ENCODE measurements around the gene PHC2.

The PHC2 gene

DNA sequence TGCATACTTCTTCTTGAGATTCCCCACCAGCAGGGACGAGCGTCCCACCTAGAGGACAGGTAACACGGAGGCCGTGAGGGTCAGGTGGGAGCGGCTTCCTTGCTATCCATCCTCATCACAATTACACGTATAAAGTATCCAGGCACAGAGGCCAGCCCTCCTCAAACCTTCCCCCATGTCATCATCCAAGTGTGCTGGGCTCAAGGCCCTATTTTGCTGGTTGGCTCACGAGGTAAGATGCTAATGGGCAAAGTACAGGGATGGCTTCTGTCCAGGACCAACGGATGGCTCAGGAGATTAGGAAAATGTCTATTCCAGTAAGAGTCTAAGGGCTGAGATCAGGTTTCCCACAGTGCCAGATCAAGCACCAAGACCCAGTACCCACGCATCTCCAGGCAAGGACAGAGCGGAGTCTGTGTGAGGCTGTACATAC, 98.5 kb downstream of the PHC2 start:
- Histone ChIP-seq H3F3A (ENCODE audit: low read depth) (no peaks in the 10 kb centered on the region), H4K20me1 (ENCODE audit: insufficient read depth, low read length, poor library complexity, severe bottlenecking) (peaks cover 9% of the 10 kb centered on the region), H3K4me1 (ENCODE audit: insufficient read depth, low read length, poor library complexity, severe bottlenecking) (no peaks in the 10 kb centered on the region), H2AFZ (ENCODE audit: low read length) (no peak overlapping the region), H3K4me2 (ENCODE audit: low read depth, low read length, poor library complexity, severe bottlenecking) (no peak overlapping the region), H3K27me3 (ENCODE audit: insufficient read depth, low read length, poor library complexity, severe bottlenecking) (no peaks in the 10 kb centered on the region), H3K9me3 (ENCODE audit: insufficient read depth, low read depth, low read length) (no peaks in the 10 kb centered on the region), H3K79me2 (ENCODE audit: insufficient read depth, low read length) (peaks cover 44% of the 10 kb centered on the region), H3K36me3 (ENCODE audit: insufficient read depth, low read length) (peaks cover 74% of the 10 kb centered on the region; the same call in 1 of the 2 replicates), H3K9ac (ENCODE audit: low read depth, low read length, poor library complexity, severe bottlenecking) (no peak overlapping the region), H3K9me2 (replicated peaks; ENCODE audit: low read depth, low read length) (no peaks in the 10 kb centered on the region), H3K4me3 (ENCODE audit: low read length, poor library complexity, severe bottlenecking) (no peak overlapping the region)
- TF ChIP-seq CTCF (conservative IDR thresholded peaks at IDR 0.05; ENCODE audit: low read length) = no peak
- no peak for TF ChIP-seq EZH2phosphoT487 (IDR thresholded peaks at IDR 0.05; ENCODE audit: borderline replicate concordance)

GRCh38 chr1:33331444-33332356, 99.2 kb downstream of the PHC2 start:
- H3K27me3 ChIP-seq (ENCODE audit: insufficient read depth, low read length, poor library complexity, severe bottlenecking) = no peaks in the 10 kb centered on the region
- no peak overlapping the region for H3K9ac ChIP-seq (ENCODE audit: low read depth, low read length, poor library complexity, severe bottlenecking)
- H3K9me2 ChIP-seq (replicated peaks; ENCODE audit: low read depth, low read length) = no peaks in the 10 kb centered on the region
- peaks cover 38% of the 10 kb centered on the region for H3K79me2 ChIP-seq (ENCODE audit: insufficient read depth, low read length)
- H2AFZ ChIP-seq (ENCODE audit: low read length) = no peak overlapping the region
- no peak overlapping the region for H3K4me3 ChIP-seq (ENCODE audit: low read length, poor library complexity, severe bottlenecking)
- no peak overlapping the region for H3K4me2 ChIP-seq (ENCODE audit: low read depth, low read length, poor library complexity, severe bottlenecking)
- H3K4me1 ChIP-seq (ENCODE audit: insufficient read depth, low read length, poor library complexity, severe bottlenecking) = no peaks in the 10 kb centered on the region
- peaks cover 81% of the 10 kb centered on the region; the same call in 1 of the 2 replicates for H3K36me3 ChIP-seq (ENCODE audit: insufficient read depth, low read length)
- no peaks in the 10 kb centered on the region for H3F3A ChIP-seq (ENCODE audit: low read depth)
- no peaks in the 10 kb centered on the region for H3K9me3 ChIP-seq (ENCODE audit: insufficient read depth, low read depth, low read length)
- TF ChIP-seq CTCF (conservative IDR thresholded peaks at IDR 0.05; ENCODE audit: low read length) (no peak), EZH2phosphoT487 (IDR thresholded peaks at IDR 0.05; ENCODE audit: borderline replicate concordance) (no peak)
- H4K20me1 ChIP-seq (ENCODE audit: insufficient read depth, low read length, poor library complexity, severe bottlenecking) = peaks cover 5% of the 10 kb centered on the region

DNA sequence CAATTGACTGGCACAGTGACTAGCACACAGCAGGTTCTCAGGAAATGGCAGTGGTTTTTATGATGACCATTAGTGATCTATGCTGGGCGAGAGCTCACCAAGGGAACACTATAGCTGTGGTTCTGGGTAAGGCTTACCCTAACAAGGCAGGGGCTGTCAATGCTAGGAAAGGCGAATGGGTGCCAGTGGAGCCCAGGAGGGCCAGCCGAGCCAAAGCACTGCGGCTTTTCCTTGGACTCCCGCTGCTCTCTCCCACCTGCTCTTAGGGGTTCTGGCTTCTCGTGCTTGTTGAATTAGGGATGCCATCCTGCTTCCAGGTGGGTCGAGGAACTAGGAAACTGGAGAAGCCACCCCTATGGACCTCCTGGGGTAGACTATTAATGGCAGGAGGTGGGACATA, 100.0 kb downstream of the PHC2 start:
- no peak for TF ChIP-seq CTCF (conservative IDR thresholded peaks at IDR 0.05; ENCODE audit: low read length)
- H3K4me1 ChIP-seq (ENCODE audit: insufficient read depth, low read length, poor library complexity, severe bottlenecking) = no peaks in the 10 kb centered on the region
- no peak overlapping the region for H3K4me3 ChIP-seq (ENCODE audit: low read length, poor library complexity, severe bottlenecking)
- H3K4me2 ChIP-seq (ENCODE audit: low read depth, low read length, poor library complexity, severe bottlenecking) = no peak overlapping the region
- H3K9me3 ChIP-seq (ENCODE audit: insufficient read depth, low read depth, low read length) = no peaks in the 10 kb centered on the region
- H3K79me2 ChIP-seq (ENCODE audit: insufficient read depth, low read length) = peaks cover 31% of the 10 kb centered on the region
- no peaks in the 10 kb centered on the region for H3K27me3 ChIP-seq (ENCODE audit: insufficient read depth, low read length, poor library complexity, severe bottlenecking)
- H3K9ac ChIP-seq (ENCODE audit: low read depth, low read length, poor library complexity, severe bottlenecking) = no peak overlapping the region
- H3K9me2 ChIP-seq (replicated peaks; ENCODE audit: low read depth, low read length) = no peaks in the 10 kb centered on the region
- H2AFZ ChIP-seq (ENCODE audit: low read length) = no peak overlapping the region
- peaks cover 5% of the 10 kb centered on the region for H4K20me1 ChIP-seq (ENCODE audit: insufficient read depth, low read length, poor library complexity, severe bottlenecking)
- H3K36me3 ChIP-seq (ENCODE audit: insufficient read depth, low read length) = peaks cover 89% of the 10 kb centered on the region; the same call in 1 of the 2 replicates
- H3F3A ChIP-seq (ENCODE audit: low read depth) = no peaks in the 10 kb centered on the region
